ENCODE data around the gene TLE3.

The TLE3 gene

GRCh38 chr15:70025413-70026296 is 72.1 kb downstream of the TLE3 start:
- no peak for DNase-seq

- DNase-seq: no peak
These were observed 73.2 kb downstream of the TLE3 start for GRCh38 chr15:70024521-70024920.

GRCh38 chr15:70023769-70024491 is 73.8 kb downstream of the TLE3 start:
- DNase-seq: no peak

DNA sequence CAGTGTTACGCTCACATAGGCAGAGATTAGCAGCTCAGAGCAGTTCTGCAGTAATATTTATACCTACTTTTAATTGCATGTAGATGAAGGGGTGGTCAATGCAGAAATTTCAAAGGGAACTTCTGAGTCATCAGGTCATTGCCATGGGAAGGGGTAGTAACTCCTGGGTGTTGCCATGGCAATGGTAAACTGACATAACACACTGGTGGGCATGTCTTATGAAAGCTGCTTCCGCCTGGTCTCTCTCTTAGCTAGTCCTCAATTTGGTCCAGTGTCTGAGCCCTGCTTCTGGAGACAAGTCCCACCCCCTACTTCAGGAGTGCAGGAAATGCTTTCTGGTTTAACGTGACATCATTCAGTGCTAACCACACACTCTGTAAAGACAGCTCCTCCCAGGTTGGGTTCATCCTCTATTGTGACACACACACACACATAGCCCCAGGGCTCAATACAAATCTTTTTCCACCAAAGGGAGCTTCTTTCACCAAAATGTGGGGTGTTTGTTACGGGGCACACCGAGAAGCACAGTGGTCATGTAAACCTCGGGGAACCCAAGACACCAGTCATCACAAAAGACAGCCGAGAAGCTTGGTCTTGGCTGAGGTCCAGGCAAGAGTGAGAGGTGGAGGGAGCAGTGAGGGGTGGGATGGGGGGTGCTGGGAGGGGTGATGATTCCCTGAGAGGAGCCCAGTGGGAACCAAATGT is 74.5 kb downstream of the TLE3 start:
- peak; percentile 32 for DNase-seq

- no peak for DNase-seq
These were observed 77.5 kb downstream of the TLE3 start for GRCh38 chr15:70020229-70020628.

DNA sequence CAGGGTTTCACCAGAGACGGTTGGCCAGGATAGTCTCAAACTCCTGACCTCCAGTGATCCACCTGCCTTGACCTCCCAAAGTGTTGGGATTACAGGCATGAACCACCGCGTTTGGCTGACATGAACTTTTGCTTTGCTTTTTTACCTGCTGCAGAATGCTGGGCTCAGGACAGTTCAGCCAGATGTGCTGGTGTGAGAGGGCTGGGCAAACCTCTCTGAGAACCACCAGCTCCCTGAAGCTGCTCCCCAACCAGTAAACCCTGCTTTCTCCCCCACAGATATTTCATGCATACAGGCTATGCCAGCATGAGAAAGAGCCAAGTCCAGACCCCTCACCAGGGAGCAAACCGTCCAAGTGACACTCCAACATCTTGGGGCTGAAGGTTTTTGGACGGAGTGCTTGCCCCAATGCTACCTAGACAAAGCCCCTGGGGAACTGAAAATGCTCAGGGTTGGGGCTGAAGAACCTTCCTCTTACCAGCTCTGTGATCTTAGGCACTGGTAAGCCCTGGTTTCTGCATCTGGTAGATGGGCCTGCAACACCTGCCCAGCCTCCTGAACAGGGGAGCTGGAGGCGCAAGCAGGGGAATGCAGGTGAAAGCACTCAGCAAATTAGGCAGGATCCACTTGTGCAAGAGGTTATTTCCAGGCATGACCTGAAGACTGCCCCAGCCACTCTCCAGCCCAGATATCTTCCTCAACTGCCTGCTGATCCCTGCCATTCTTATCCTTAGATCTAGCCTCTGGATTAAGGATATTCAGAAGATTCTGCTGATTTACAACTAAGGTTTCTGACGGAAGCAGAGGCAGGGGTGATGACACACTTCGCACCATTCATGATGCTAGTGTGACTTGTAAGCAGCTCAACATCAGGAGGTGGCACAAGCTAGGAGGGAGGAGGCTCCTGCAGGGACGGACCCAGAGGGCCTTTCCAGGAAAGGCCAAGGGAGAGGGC is 78.8 kb downstream of the TLE3 start:
- no peak for DNase-seq

DNA sequence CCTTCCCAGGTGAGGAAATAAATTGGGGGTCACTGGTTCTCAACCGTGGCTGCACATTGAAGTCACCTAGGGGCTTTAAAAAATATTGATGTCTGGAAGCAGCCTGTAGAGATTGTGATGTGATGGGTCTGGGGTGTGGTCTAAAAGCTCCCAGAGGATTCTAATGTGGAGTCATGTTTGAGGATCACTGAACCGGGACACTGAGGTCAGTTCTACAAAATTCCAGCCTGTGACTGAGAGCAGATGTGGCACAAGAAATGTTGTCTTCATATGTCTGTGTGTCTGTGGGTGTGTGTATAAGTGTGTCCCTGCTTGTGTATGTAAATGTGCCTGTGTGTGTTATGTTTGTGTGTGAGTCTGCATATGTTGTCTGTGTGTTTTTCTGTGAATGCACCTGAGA is 79.9 kb downstream of the TLE3 start:
- DNase-seq: no peak

- DNase-seq: no peak
These were observed 80.7 kb downstream of the TLE3 start for GRCh38 chr15:70017025-70017424.

DNA sequence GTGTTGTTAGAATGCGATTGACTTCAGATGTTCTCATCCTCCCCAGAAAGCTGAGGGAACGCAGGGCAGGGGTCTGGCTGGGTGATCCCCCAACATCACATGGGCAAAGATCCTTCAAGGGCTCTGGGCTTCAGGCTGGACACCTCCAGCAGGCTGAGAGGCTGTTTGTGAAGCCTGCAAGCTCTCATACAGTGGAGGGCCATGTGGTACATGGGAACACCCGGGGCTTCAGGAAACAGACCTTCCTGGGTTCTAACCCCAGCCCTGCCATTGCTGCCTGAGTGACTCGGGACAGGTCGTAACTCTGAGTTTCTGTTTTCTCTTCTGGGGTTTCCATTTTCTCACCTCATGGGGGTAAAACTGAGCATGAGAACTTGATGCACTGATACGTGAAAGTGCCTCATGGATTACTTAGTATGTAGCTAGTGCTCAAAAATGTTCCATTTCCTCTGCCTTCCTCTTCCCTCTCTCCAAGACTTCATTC is 81.2 kb downstream of the TLE3 start:
- no peak for DNase-seq

- no peak for DNase-seq
These were observed 82.7 kb downstream of the TLE3 start for GRCh38 chr15:70014860-70015490.

DNA sequence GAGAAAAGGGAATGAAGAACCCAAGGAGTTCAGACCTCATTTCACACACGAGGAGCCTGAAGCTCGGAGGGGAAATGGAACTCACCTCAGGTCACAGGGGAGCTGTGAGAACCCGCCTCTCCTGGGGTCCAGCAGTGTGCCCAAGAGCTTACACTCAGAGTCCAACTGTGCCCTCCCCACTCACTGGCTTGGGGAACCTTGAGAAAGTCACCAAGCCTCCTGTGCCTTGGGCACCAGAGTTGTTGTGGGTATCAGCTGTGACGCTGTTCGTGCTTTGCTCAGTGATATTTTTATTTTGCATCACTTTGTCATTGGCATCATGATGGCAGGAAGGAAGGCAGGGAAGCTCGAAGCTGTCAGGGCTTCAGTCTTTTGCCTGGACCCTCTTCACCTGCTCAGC is 83.4 kb downstream of the TLE3 start:
- no peak for DNase-seq

- DNase-seq: no peak
These were observed 83.9 kb downstream of the TLE3 start for GRCh38 chr15:70013656-70014313.

DNA sequence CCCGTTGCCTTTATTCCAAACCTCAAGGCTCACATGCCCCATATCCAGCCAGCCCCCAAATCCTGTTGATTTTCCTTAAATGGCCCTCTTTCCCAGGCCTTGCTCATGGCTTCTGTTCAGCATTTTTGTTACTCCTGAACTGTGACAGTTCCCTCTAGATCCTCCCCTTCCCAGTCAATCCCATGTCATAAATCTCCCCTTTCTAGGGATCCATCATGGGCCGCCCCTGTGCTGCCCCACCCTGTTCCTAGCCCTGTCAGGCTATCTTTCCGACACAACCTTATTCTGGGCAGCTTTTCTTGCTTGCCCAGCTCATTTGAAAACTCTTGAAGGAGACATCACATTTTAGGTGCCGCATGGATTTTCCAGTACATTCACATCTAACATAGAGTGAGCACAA is 84.8 kb downstream of the TLE3 start:
- no peak for DNase-seq

- DNase-seq: no peak
These were observed 88.9 kb downstream of the TLE3 start for GRCh38 chr15:70008697-70009290.

DNA sequence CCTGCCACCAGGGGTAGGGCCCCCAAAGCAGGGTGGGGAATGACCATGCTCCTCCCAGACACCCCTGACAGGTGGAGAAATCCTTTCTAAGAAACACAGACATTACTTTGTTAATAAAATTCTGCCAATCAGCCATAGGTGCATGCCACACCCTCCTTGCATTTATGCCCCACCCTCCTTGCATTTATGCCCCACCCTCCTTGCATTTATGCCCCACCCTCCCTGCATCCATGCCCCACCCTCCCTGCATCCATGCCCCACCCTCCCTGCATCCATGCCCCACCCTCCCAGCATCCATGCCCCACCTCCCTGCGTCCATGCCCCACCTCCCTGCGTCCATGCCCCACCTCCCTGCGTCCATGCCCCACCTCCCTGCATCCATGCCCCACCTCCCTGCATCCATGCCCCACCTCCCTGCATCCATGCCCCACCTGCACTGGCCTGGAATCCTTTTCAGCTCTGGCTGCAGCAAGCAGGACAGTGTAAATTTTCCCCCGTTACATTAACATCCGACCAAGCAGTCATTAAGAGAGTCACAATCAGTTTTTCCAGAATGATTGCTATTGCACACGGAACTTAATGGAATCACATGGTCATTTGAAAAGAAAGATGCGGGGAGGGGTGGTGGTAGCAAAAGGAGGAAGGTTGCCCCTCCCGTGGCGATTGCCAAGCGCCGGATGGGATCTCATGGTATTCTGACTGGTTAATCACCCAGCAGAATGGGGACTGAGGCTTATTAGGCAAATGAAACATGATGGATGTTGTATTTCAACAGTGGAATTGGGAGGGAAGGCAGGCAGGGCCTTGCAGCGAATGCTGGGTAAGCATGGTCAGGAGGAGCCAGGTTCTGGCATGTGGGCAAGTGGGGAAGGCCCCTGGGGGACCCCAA is 91.2 kb downstream of the TLE3 start:
- no peak for DNase-seq

GRCh38 chr15:70004826-70005225 is 92.9 kb downstream of the TLE3 start:
- no peak for DNase-seq

GRCh38 chr15:70002897-70003296 is 94.8 kb downstream of the TLE3 start:
- no peak for DNase-seq

DNA sequence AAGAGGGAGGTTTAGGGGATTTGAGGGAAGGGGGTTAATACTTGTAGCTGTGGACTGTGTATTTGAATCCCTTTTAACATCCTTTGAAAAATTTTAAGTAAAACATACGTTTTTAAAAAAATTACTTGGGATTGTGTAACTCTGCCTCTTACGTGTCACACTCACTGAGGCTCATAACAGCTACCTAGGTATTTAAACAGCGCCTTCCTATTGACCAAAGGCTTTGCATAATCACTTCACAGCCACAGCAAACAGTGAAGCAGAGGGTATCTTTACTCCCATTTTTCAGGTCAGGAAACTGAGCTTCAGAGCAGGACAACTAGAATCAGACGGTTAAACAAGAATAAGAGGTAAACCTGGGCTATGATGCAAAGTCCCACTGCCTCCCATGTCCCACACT is 95.9 kb downstream of the TLE3 start:
- DNase-seq: no peak

DNA sequence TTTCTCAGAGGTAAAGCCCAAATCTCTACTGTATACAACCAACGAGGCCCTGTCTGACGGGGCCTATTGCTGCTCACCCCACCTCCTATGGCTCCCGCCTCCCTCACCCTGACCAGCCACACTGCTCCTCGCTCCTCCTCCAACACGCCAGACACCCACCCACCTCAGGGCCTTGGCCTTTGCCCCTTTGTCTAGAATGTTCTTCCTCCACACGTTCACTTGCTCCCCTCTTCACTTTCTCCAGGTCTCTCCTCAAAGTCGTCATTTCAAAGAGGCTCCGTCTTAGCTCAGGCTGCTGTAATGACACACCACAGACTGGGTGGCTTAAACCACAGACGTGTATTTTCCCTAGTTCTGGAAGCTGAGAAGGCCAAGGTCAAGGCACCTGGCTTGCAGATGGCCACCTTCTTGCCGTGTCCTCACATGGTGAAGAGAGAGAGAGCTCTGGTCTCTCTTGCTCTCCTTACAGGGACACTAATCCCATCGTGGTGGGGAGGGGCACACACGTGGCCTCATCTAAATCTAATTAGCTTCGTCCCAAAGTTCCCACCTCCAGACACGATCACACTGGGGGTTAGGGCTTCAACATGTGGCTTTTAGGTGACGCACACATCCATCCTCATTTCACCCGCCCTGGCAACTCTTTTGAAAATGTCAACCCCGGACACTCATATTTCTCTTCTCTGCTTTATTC is 98.2 kb downstream of the TLE3 start:
- DNase-seq: no peak
